ENCODE measurements around the gene ZNF799. TPM values are rescaled to one million over a fixed set of nuclear protein-coding genes. Genes with fewer than 3 reads are reported as not detected.

Gene ZNF799
- polyA plus RNA-seq, 3 donors = 1.8 to 3.4 (median 3.2) TPM

DNA sequence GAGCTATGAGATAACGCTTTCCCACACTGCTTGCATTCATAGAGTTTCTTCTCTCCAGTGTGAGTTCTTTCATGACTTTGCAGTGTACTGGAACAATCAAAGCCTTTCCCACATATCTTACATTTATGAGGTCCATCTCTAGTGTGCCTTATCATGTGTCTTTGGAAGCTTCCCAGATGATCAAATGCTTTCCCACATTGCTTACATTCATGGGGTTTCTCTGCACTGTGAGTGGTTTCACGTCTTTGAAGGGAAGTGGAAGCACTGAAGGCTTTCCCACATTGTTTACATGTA, 20.7 kb downstream of the ZNF799 start:
- Histone ChIP-seq H3K4me3 (replicated peaks in 1 of 3; ENCODE audit: low read depth in 2 of 3, low read length in 3 of 3) (peak overlapping the region in 1 of 3 experiments; percentile 23), H3K27me3 (ENCODE audit: control insufficient read depth in 2 of 2, insufficient read depth in 2 of 2, low read length in 2 of 2) (no peaks in the 10 kb centered on the region), H3K79me2 (ENCODE audit: insufficient read depth, low read length) (no peaks in the 10 kb centered on the region), H3K36me3 (replicated peaks in 1 of 2; ENCODE audit: control insufficient read depth in 1 of 2, insufficient read depth in 2 of 2, low read length in 2 of 2) (peaks cover 4 to 42% of the 10 kb centered on the region in 2 donors), H3K9me3 (replicated peaks in 1 of 2; ENCODE audit: control insufficient read depth in 1 of 2, insufficient read depth in 1 of 2, low read length in 2 of 2) (peaks cover 62 to 95% of the 10 kb centered on the region in 2 donors), H3K4me2 (replicated peaks; ENCODE audit: extremely low read depth, low read length, poor library complexity, severe bottlenecking) (no peak overlapping the region), H3K9ac (ENCODE audit: insufficient read depth, low read length, poor library complexity, severe bottlenecking) (no peak overlapping the region), H3K4me1 (ENCODE audit: control insufficient read depth in 1 of 2, insufficient read depth in 2 of 2, low read length in 2 of 2) (no peaks in the 10 kb centered on the region), H3K27ac (ENCODE audit: low read depth in 1 of 2, low read length in 2 of 2) (no peak overlapping the region), H2AFZ (ENCODE audit: insufficient read depth, low read depth, low read length, poor library complexity, severe bottlenecking) (no peak overlapping the region), H4K20me1 (ENCODE audit: insufficient read depth, low read length) (no peaks in the 10 kb centered on the region)
- no peak overlapping the region for H3K4me3 Mint-ChIP-seq
- intact Hi-C loops (cut with micrococcal nuclease) = no loop called here
- no peaks in the 10 kb centered on the region for H3K4me1 Mint-ChIP-seq
- H3K27me3 Mint-ChIP-seq (ENCODE audit: low read depth in 3 of 3) = peaks cover 0 to 2% (median 0%) of the 10 kb centered on the region in 3 donors
- peaks cover 15 to 31% of the 10 kb centered on the region in 2 donors for H3K36me3 Mint-ChIP-seq
- H3K9me3 Mint-ChIP-seq = peaks cover 47 to 95% (median 88%) of the 10 kb centered on the region in 7 donors
- WGBS (ENCODE audit: insufficient coverage) = 100% methylated on average over 1 of the region's 2 CpGs
- TF ChIP-seq, protein P1, sequence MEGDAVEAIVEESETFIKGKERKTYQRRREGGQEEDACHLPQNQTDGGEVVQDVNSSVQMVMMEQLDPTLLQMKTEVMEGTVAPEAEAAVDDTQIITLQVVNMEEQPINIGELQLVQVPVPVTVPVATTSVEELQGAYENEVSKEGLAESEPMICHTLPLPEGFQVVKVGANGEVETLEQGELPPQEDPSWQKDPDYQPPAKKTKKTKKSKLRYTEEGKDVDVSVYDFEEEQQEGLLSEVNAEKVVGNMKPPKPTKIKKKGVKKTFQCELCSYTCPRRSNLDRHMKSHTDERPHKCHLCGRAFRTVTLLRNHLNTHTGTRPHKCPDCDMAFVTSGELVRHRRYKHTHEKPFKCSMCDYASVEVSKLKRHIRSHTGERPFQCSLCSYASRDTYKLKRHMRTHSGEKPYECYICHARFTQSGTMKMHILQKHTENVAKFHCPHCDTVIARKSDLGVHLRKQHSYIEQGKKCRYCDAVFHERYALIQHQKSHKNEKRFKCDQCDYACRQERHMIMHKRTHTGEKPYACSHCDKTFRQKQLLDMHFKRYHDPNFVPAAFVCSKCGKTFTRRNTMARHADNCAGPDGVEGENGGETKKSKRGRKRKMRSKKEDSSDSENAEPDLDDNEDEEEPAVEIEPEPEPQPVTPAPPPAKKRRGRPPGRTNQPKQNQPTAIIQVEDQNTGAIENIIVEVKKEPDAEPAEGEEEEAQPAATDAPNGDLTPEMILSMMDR (IDR thresholded peaks at IDR 0.05) = no peak
- no peak for DNase-seq
- H3K27ac Mint-ChIP-seq = no peak overlapping the region

DNA sequence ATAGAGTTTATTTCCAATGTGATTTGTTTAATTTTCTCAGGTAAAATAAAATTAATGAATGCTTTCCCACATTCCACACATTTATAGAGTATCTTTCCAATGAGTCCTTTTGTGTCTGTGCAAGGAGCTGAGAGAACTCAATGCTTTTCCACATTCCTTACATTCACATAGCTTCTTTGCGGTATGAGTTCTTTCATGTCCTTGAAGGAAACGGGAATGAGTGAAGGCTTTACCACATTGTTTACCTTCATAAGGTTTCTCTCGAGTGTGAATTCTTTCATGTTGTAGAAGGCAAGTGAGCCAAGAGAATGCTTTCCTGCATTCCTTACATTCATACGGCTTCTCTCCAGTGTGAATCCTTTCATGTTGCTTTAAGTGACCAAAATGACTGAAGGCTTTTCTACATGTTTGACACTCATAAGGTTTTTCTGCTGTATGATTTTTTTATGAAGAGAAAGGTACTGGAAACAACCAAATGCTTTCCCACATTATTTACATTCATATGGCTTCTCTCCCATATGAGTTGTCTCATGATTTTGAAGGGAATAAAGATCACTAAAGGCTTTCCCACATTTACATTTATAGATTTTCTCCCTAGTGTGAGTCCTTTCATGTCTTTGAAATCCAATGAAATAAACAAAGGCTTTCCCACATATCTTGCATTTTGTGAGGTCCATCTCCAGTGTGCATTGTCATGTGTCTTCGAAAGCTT, 21.2 kb downstream of the ZNF799 start:
- peak overlapping the region in 1 of 3 experiments; percentile 23 for H3K4me3 ChIP-seq (replicated peaks in 1 of 3; ENCODE audit: low read depth in 2 of 3, low read length in 3 of 3)
- intact Hi-C loops (cut with micrococcal nuclease) = no loop called here
- peaks cover 4 to 42% of the 10 kb centered on the region in 2 donors for H3K36me3 ChIP-seq (replicated peaks in 1 of 2; ENCODE audit: control insufficient read depth in 1 of 2, insufficient read depth in 2 of 2, low read length in 2 of 2)
- TF ChIP-seq, protein P1 (IDR thresholded peaks at IDR 0.05) = no peak
- no peak overlapping the region for H2AFZ ChIP-seq (ENCODE audit: insufficient read depth, low read depth, low read length, poor library complexity, severe bottlenecking)
- H3K4me2 ChIP-seq (replicated peaks; ENCODE audit: extremely low read depth, low read length, poor library complexity, severe bottlenecking) = no peak overlapping the region
- no peak overlapping the region for H3K27ac Mint-ChIP-seq
- no peaks in the 10 kb centered on the region for H3K27me3 ChIP-seq (ENCODE audit: control insufficient read depth in 2 of 2, insufficient read depth in 2 of 2, low read length in 2 of 2)
- H3K27me3 Mint-ChIP-seq (ENCODE audit: low read depth in 3 of 3) = peaks cover 0 to 2% (median 0%) of the 10 kb centered on the region in 3 donors
- peaks cover 50 to 97% (median 88%) of the 10 kb centered on the region in 7 donors for H3K9me3 Mint-ChIP-seq
- no peak overlapping the region for H3K9ac ChIP-seq (ENCODE audit: insufficient read depth, low read length, poor library complexity, severe bottlenecking)
- H3K27ac ChIP-seq (ENCODE audit: low read depth in 1 of 2, low read length in 2 of 2) = no peak overlapping the region
- no peaks in the 10 kb centered on the region for H3K4me1 Mint-ChIP-seq
- H3K4me3 Mint-ChIP-seq = no peak overlapping the region
- peaks cover 67 to 98% of the 10 kb centered on the region in 2 donors for H3K9me3 ChIP-seq (replicated peaks in 1 of 2; ENCODE audit: control insufficient read depth in 1 of 2, insufficient read depth in 1 of 2, low read length in 2 of 2)
- no peaks in the 10 kb centered on the region for H4K20me1 ChIP-seq (ENCODE audit: insufficient read depth, low read length)
- no peak for DNase-seq
- no peaks in the 10 kb centered on the region for H3K4me1 ChIP-seq (ENCODE audit: control insufficient read depth in 1 of 2, insufficient read depth in 2 of 2, low read length in 2 of 2)
- H3K36me3 Mint-ChIP-seq = peaks cover 15 to 31% of the 10 kb centered on the region in 2 donors
- 100% methylated on average over 1 of the region's 5 CpGs for WGBS (ENCODE audit: insufficient coverage)
- no peaks in the 10 kb centered on the region for H3K79me2 ChIP-seq (ENCODE audit: insufficient read depth, low read length)

Data from CD14-positive monocyte (primary cell).